K562 (cell line): ENCODE data around the gene GNG7. TPM values are rescaled to one million over a fixed set of nuclear protein-coding genes. Genes with fewer than 3 reads are reported as not detected.
A peak's percentile ranks its signal among the peaks of the same experiment; 100 is the strongest.

Source experiments
- CAMTA2 ChIP-seq: fragments of 250-450 bp; sonication (Bioruptor Pico); conservative IDR thresholded peaks from 2 replicates; pipeline ENCODE4 v1.5.1; 2022
- CBX1 ChIP-seq: sonication (generic); IDR thresholded peaks from 2 replicates; pipeline ENCODE4 v1.6.1; 2016; ENCODE audit warnings: antibody characterized with exemption, low read depth, mild to moderate bottlenecking
- CCAR2 ChIP-seq: fragments of 200-400 bp; formaldehyde crosslinking; IDR thresholded peaks from 2 replicates; pipeline ENCODE4 v1.6.1; 2017; ENCODE audit warnings: mild to moderate bottlenecking, low read depth, low read length
- E2F4 ChIP-seq: sonication (generic); formaldehyde crosslinking; IDR thresholded peaks from 2 replicates; pipeline ENCODE4 v1.8.0; 2022; ENCODE audit warnings: mild to moderate bottlenecking, low read depth, missing genetic modification reagents
- HDAC6 ChIP-seq: IDR thresholded peaks from 2 replicates; pipeline ENCODE4 v1.6.1; 2012; ENCODE audit warnings: low read depth, mild to moderate bottlenecking, control low read depth, inconsistent platforms, low read length, moderate library complexity
- PKNOX1 ChIP-seq: fragments of 450-650 bp; IDR thresholded peaks from 2 replicates; pipeline ENCODE4 v1.6.1; 2016
- POLR2A ChIP-seq: fragments of 450-650 bp; conservative IDR thresholded peaks from 2 replicates; pipeline ENCODE4 v1.6.1; 2016
- PTBP1 ChIP-seq: fragments of 200-400 bp; formaldehyde crosslinking; IDR thresholded peaks from 2 replicates; pipeline ENCODE4 v1.6.1; 2017; ENCODE audit warnings: low read depth, low read length
- RBM14 ChIP-seq: fragments of 200-400 bp; formaldehyde crosslinking; IDR thresholded peaks from 2 replicates; pipeline ENCODE4 v1.6.1; 2018; ENCODE audit warnings: low read depth, mild to moderate bottlenecking, low read length, moderate library complexity, borderline replicate concordance; ENCODE audit not compliant: insufficient read depth
- RFX5 ChIP-seq: IDR thresholded peaks from 2 replicates; pipeline ENCODE4 v1.6.1; 2011; ENCODE audit warnings: low read depth, mild to moderate bottlenecking, improper control_type of control experiment, low read length
- SMARCC2 ChIP-seq: fragments of 450-650 bp; IDR thresholded peaks from 2 replicates; pipeline ENCODE4 v1.6.1; 2017; ENCODE audit warnings: antibody characterized with exemption, moderate library complexity, mild to moderate bottlenecking, low read depth
- THRB ChIP-seq: fragments of 450-650 bp; formaldehyde crosslinking; conservative IDR thresholded peaks from 2 replicates; pipeline ENCODE4 v1.4.0; 2022; ENCODE audit warnings: mild to moderate bottlenecking, missing genetic modification characterization
- YBX1 ChIP-seq: fragments of 450-650 bp; IDR thresholded peaks from 2 replicates; pipeline ENCODE4 v1.7.1; 2016; ENCODE audit warnings: mild to moderate bottlenecking
- ZBTB9 ChIP-seq: fragments of 450-650 bp; formaldehyde crosslinking; IDR thresholded peaks from 2 replicates; pipeline ENCODE4 v1.4.0; 2020; ENCODE audit warnings: mild to moderate bottlenecking, moderate library complexity
- ZNF175 ChIP-seq: fragments of 200-800 bp; sonication (Bioruptor generic); IDR thresholded peaks from 2 replicates; pipeline ENCODE4 v1.6.1; 2016; ENCODE audit warnings: low read depth, mild to moderate bottlenecking, missing genetic modification characterization, missing compliant biosample characterization
- ZNF224 ChIP-seq: sonication (generic); formaldehyde crosslinking; IDR thresholded peaks from 2 replicates; pipeline ENCODE4 v1.8.0; 2022; ENCODE audit warnings: mild to moderate bottlenecking, missing genetic modification reagents
- ZNF239 ChIP-seq: fragments of 250-450 bp; sonication (Bioruptor Pico); IDR thresholded peaks from 2 replicates; pipeline ENCODE4 v1.4.0; 2020; ENCODE audit warnings: mild to moderate bottlenecking
- ZNF668 ChIP-seq: fragments of 250-450 bp; sonication (Bioruptor Pico); IDR thresholded peaks from 2 replicates; pipeline ENCODE4 v1.8.0; 2022; ENCODE audit warnings: mild to moderate bottlenecking, inconsistent platforms
- polyA plus RNA-seq, 8 experiments: library from polyadenylated mRNA; depleted of rRNA in 4 of 8; stranded (reverse) in 5 of 8; unstranded in 3 of 8; fragments of >200 nt; fragmentation: Nextera tagmentation in 2 of 8; fragmentation: Illumina TruSeq in 1 of 8; extraction: Ambion mirVana in 2 of 8; extraction: Trizol in 1 of 8; gene quantifications; 2 replicates each; pipeline versions ENCODE4 v1.2.1 to v1.2.3, GENCODE V29; 2011 to 2014; ENCODE audit warnings: inconsistent platforms in 1 of 8, missing spikeins in 1 of 8
- total RNA-seq, 7 experiments: library from RNA; depleted of rRNA in 6 of 7; stranded (reverse); fragments of >200 nt in 6 of 7; fragmentation: Illumina TruSeq in 2 of 7; extraction: Trizol in 2 of 7; gene quantifications; 2 replicates each; pipeline versions ENCODE4 v1.2.1 to v1.2.3, GENCODE V29; 2011 to 2021; ENCODE audit warnings: low replicate concordance in 1 of 7

Gene GNG7
- total and polyA plus RNA-seq, 9 of the 15 experiments (the other 6 are each of a cell fraction or from before 2014, with no cell fraction given): 0.01 to 0.20 (median 0.06) TPM; not detected in 1

GRCh38 chr19:2475702-2476450 lies 226.6 kb downstream of the GNG7 start, which contains the start of gene GADD45B (continued):
- TF ChIP-seq SMARCC2 (no peak), ZNF239 (CRISPR knock-in tag) (peak; percentile 28; the same call in 1 of the 2 replicates), CCAR2 (no peak), THRB (peak; percentile 80), HDAC6 (peak; percentile 86; the same call in 1 of the 2 replicates), ZBTB9 (no peak), PTBP1 (no peak), RBM14 (no peak), POLR2A (peak; percentile 99), YBX1 (no peak), RFX5 (no peak), ZNF224 (CRISPR knock-in tag) (no peak), ZNF668 (CRISPR knock-in tag) (no peak), CAMTA2 (CRISPR knock-in tag) (no peak), ZNF175 (CRISPR knock-in tag) (no peak), PKNOX1 (no peak), E2F4 (CRISPR knock-in tag) (no peak), CBX1 (peak; percentile 47)
